Measurements from ENCODE around the gene VEGFC.

- TF ChIP-seq CTCF (IDR thresholded peaks at IDR 0.05): no peak
- no peak for TF ChIP-seq POLR2A (IDR thresholded peaks at IDR 0.05)
These were observed 2.7 kb upstream of the VEGFC start for GRCh38 chr4:176795441-176795840.
